DND-41 (cell line): Measurements from ENCODE around the gene AGO3.

Experiments used
- EZH2 ChIP-seq: IDR thresholded peaks from 3 replicates; pipeline ENCODE4 v1.6.1; 2012; ENCODE audit warnings: borderline replicate concordance, low read depth, mild to moderate bottlenecking, moderate library complexity, low read length, inconsistent platforms; ENCODE audit not compliant: severe bottlenecking
- TF ChIP-seq, protein P1 (sequence below): IDR thresholded peaks from 2 replicates; pipeline ENCODE4 v1.5.1; 2012; ENCODE audit warnings: borderline replicate concordance, low read length, moderate library complexity, mild to moderate bottlenecking; ENCODE audit not compliant: poor library complexity, severe bottlenecking; ENCODE audit errors: extremely low read depth

DNA sequence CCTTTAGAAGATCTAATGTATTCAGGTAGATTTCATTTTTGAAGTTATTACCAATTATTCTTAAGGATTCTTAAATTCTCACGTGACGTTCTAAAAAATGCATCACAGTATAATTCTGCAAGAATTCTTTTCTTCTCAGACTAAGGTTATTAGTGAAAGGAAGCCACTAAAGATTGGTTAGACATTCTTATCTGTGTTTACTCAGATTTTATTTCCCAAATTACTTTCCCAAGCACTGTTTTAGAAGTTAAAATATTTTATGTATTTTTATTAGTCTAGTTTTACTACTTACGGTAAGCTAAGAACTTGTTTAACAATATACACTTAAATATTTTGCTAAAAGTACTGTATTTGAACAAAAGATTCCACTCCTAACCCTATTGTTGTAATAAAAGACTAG, 28.4 kb downstream of the AGO3 start:
- TF ChIP-seq, protein P1, sequence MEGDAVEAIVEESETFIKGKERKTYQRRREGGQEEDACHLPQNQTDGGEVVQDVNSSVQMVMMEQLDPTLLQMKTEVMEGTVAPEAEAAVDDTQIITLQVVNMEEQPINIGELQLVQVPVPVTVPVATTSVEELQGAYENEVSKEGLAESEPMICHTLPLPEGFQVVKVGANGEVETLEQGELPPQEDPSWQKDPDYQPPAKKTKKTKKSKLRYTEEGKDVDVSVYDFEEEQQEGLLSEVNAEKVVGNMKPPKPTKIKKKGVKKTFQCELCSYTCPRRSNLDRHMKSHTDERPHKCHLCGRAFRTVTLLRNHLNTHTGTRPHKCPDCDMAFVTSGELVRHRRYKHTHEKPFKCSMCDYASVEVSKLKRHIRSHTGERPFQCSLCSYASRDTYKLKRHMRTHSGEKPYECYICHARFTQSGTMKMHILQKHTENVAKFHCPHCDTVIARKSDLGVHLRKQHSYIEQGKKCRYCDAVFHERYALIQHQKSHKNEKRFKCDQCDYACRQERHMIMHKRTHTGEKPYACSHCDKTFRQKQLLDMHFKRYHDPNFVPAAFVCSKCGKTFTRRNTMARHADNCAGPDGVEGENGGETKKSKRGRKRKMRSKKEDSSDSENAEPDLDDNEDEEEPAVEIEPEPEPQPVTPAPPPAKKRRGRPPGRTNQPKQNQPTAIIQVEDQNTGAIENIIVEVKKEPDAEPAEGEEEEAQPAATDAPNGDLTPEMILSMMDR, result no peak
- no peak for TF ChIP-seq EZH2
